H7 (cell line): ENCODE data around the gene PSME2. TPM values are rescaled to one million over a fixed set of nuclear protein-coding genes. Genes with fewer than 3 reads are reported as not detected.

Experiments used
- DNase-seq: peaks from one replicate; pipeline ENCODE4 v3.0.0; 2012
- H3K27me3 ChIP-seq: 2 replicates; pipeline ENCODE4 v1.6.0; 2011; ENCODE audit warnings: mild to moderate bottlenecking, low read length; ENCODE audit not compliant: control insufficient read depth, insufficient read depth
- H3K36me3 ChIP-seq: replicated peaks from 2 replicates; pipeline ENCODE4 v1.5.1; 2011; ENCODE audit warnings: low read length; ENCODE audit not compliant: control insufficient read depth, insufficient read depth
- H3K4me3 ChIP-seq: 2 replicates; pipeline ENCODE4 v1.5.1; 2011; ENCODE audit warnings: low read depth, mild to moderate bottlenecking, control low read depth, low read length, moderate library complexity; ENCODE audit not compliant: insufficient read depth
- total RNA-seq: library from RNA; depleted of rRNA; stranded (reverse); fragments of >200 nt; shearing (Covaris generic); gene quantifications from 2 replicates; pipeline ENCODE4 v1.2.3, GENCODE V29; 2014; rRNA removed

The PSME2 gene, protein sequence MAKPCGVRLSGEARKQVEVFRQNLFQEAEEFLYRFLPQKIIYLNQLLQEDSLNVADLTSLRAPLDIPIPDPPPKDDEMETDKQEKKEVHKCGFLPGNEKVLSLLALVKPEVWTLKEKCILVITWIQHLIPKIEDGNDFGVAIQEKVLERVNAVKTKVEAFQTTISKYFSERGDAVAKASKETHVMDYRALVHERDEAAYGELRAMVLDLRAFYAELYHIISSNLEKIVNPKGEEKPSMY
- 129 and 134 TPM in 2 replicates for total RNA-seq

DNA sequence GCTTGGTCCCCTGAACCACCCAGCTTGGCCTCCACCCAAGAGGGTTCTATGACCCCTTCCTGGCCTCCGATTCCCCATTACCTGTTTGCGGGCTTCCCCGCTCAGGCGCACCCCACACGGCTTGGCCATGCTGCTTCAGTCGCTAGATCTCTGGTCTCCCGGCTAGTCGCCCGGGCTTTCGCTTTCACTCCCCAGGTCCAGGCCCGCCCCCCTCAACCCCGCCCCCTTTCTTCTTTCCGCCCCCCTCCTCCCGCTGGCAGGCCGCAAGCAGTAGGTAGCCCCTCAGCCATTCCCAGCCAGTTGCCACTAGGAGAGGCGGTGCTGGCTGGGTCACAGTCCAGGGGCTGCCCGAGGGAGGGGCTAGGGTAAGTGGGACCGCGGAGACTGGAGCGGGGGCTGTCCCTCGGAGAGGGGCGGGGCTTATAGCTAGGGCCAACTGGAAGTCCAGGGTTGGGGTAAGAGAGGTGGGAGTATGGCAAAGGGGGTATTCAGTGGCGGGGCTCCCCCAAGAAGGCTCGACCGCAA, at the start of gene PSME2:
TSS of gene PSME2 (minus strand) at position 158 of the 525 bp plus-strand sequence. CDS start at position 129, 29 bp downstream.
- no peaks in the 10 kb centered on the region for H3K27me3 ChIP-seq
- DNase-seq: peak; percentile 99
- H3K4me3 ChIP-seq: peak within 1 kb of the TSS; percentile 84
- H3K36me3 ChIP-seq: peaks cover 29% of the 10 kb centered on the region

DNA sequence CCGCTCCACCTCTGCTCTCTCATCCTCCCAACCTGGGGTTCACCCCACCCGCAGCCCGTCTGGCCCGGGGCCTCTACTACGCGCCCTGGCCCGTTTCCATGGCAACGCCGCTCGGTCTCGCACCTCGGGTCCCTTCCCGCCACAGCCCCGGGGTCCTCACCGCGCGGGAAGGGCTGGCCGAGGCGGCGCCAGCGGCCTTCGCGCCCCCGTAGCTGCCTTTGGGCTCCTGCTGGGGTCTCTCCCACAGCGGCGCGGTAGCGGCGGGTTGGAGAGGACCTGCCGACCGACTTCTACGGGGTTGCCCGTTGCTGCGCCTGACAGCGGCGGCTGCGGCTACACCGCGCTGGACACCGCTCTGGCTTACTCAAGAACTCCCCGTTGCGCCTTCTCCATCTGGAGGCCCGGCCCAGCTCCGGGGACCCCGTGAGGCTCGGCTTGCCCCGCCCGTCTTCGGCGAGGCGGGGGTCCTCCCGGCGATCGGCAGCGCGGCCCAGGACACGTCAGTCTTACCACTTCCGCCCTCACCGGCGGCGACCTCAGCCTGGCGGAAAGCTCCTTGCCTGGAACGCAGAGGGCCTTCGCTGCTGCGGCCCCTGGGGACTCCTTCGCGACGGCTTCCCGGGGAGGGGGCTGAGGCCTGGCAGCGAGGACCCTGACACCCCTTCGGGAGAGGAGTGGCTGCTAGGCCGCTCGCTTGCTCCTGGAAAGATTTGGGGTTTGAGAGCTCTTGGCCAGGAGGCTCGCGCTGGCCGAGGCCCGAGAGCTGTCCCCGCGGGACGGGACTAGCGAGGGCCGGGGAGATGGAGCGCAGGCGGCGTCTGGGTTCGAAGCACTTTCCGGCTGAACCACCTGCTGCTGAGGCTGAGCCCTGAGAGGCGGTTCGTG, 49.0 kb upstream of the PSME2 start, which contains the start of gene TM9SF1:
TSS of gene TM9SF1 (minus strand) at position 256 of the 885 bp plus-strand sequence. CDS start 422 bp downstream, outside the sequence.
- Histone ChIP-seq H3K4me3 (peak within 1 kb of the TSS; percentile 88), H3K27me3 (no peaks in the 10 kb centered on the region), H3K36me3 (peaks cover 1% of the 10 kb centered on the region; the same call in 1 of the 2 replicates)
- DNase-seq: peak; percentile 97

DNA sequence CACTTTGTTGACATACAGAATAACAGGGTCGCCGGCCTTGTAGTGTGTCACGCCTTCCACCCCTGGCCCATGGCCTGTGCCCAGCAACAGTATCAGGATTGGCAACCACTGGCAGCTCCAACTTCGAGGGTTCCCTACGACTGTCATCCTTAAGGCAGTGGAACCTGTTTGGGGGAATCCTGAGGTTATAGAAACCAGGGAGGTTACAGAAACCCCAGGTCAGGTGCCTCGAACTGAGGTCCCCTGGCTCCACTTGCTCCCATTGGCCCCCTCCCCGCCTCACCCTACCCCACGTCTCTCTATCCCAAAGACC, 48.4 kb upstream of the PSME2 start:
- H3K27me3 ChIP-seq: no peaks in the 10 kb centered on the region
- H3K4me3 ChIP-seq: peak overlapping the region; percentile 88
- peaks cover 1% of the 10 kb centered on the region; the same call in 1 of the 2 replicates for H3K36me3 ChIP-seq
- DNase-seq: no peak

DNA sequence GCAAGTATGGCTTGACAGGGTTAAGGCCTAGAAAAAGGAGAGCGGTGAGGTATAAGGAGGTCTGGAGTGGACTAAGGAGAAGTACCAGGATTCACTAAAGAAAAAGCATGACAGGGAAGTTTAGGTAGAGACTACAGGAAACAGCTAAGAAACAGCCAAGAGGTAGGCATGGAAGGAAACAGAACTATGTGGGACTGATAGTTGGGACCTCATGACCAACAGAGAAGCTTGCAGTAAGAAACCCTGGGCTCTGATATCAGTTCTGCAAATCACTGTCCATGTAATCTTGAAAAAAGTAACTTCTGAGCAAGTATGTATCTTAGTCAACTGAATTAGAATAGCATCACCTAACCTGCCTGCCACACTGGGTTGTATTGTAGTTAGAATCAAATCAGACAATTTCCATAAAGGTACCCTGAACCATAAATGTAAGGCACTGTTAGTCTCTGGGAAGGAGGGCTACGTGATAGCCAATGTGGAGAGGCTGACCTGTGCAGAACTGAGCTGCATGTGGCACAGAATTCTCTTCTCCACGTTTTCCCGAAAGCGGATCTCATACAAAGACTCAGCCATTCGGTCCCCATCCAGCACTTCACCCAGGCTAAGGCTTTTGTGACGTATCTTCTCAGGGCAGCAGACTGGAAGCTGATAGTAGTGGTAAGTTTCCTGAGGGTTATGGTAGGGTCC, 47.9 kb upstream of the PSME2 start:
- Histone ChIP-seq H3K36me3 (peaks cover 1% of the 10 kb centered on the region; the same call in 1 of the 2 replicates), H3K4me3 (peak overlapping the region; percentile 88), H3K27me3 (no peaks in the 10 kb centered on the region)
- DNase-seq: no peak

DNA sequence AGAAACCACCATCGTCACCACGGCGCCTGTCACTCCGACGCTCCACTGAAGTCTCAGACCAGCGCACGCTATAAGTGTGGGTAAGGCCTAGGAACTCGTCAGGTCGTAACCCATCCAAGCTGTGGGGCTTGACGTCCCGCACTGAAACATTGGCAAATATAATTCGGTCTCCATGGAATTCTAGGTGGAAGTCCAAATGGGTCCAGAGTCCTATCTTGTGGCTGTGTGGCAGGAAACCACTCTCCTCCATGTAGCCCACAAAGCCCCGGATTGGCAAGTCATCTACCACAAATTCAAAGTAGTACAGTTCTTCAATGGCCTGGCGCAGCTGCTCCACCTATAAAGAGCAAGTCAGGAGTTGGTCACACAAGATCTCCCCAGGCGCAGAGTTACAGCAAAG, 46.5 kb upstream of the PSME2 start:
- Histone ChIP-seq H3K36me3 (peaks cover 1% of the 10 kb centered on the region; the same call in 1 of the 2 replicates), H3K4me3 (no peak overlapping the region), H3K27me3 (no peaks in the 10 kb centered on the region)
- DNase-seq: no peak

DNA sequence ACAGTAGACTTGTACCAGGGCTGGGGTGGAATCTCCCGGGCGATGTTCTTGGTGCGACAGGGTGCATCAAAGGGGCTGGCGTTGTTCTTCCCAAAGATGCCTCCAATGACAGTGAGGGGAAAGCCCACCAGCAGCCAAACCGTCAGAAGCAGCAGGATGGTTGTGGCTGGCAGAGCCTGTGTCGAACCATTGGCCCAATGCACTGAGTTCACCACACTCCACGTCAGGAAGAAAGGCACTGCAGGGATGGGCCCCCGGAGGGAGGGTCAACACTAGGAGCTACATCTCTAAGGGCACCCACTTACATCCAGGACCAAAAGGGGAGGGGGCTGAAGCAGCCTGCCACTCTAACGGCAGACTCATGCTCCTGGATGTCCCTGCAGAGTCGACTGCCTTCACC, 44.0 kb upstream of the PSME2 start:
- Histone ChIP-seq H3K4me3 (no peak overlapping the region), H3K36me3 (peaks cover 19% of the 10 kb centered on the region), H3K27me3 (no peaks in the 10 kb centered on the region)
- DNase-seq: no peak

DNA sequence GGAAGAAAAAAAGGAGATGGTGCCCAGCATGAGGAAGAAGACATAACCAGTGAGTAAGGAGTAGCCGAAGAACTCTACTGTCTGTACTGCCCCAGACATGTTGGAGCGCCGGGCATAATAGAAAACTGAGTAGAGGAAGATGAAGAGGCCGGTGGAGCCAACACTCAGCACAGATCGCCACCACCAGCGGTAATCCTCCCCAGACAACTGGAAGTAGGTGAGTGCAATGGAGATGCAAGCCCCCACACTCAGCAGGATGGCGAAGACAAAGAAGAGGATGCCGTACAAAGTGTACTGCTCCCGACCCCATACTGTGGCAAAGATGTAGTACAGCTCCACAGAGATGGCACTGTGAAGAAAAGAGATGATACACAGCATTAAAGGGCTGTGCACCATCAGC, 43.0 kb upstream of the PSME2 start:
- Histone ChIP-seq H3K4me3 (no peak overlapping the region), H3K27me3 (no peaks in the 10 kb centered on the region), H3K36me3 (peaks cover 29% of the 10 kb centered on the region)
- DNase-seq: no peak

DNA sequence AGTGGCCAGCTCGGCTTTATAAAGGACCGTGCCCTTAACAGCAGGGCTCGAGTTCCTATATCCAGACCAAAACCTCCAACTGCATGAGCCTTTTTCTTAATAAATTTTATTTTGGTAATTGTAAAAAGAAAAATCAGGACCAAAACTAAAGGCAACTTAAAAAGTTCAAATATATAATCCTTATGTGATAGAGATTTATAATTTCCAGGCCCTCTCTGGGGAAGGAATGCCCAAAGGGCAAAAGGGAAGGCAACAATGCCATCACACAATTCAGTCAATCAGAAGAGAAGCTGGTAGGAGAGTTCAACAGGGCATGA, 42.6 kb upstream of the PSME2 start:
- H3K27me3 ChIP-seq: no peaks in the 10 kb centered on the region
- peaks cover 30% of the 10 kb centered on the region for H3K36me3 ChIP-seq
- DNase-seq: no peak
- no peak overlapping the region for H3K4me3 ChIP-seq

DNA sequence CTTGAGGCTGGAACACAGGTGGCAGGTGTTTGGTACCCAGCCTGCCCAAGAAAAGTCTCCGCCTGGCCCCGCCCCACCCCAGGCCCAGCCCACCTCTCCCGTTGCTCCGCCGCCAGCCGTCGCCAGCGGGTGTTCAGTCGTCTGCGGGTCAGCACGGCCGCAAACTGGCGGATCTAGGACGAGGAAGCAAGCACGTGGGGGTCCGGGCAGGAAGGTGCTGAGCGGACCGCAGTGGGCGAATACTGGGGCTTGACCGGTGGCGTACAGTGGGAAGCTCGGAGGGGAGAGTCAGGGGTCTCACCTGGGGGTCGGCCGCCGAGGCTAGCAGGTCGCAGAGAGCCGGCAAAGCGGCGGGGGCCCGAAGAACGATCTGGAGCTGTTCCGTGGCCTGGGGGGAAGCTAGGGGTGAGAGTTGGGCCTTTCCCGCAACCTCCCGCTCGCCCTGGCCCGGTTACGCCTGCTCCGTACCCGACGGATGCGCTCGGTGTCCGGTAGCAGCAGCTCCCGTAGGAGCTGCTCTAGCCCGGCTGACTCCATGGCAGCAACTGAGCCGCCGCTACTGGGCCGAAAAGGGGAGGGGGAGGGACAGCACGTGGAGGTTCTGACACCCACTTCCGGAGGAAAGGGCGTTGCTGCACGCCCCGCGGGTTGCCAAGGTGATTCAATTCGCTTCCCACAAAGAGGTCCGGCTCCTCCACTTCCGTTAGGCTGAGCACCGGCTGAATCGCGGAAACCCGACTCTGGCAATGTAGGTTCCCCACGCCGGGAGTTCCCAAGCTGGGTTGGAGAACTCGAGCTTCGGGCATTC, 42.0 kb upstream of the PSME2 start, which contains the start of gene IPO4:
TSS of gene IPO4 (minus strand) at position 566 of the 808 bp plus-strand sequence. CDS start at position 537, 29 bp downstream.
- no peaks in the 10 kb centered on the region for H3K27me3 ChIP-seq
- H3K4me3 ChIP-seq: peak within 1 kb of the TSS; percentile 88
- peak; percentile 99 for DNase-seq
- peaks cover 31% of the 10 kb centered on the region for H3K36me3 ChIP-seq

DNA sequence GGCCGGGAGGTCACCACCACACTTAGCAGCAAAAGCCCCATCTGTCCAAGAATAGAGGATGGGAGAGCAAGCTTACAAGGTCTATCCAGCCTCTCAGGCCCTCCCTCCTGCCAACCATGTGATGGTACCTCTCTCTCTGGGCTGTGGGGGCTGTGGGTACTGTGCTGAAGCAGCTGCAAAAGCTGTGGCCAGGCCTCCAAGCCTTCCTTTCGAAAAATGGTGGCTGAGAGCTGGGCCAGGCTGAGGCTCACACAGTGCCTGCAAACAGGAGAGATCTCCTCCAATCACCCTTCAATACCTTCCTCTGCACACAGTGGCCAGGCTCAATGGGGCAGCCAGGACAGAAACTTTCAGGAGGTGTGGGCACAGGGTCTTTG, 41.1 kb upstream of the PSME2 start:
- H3K27me3 ChIP-seq: no peaks in the 10 kb centered on the region
- peaks cover 32% of the 10 kb centered on the region for H3K36me3 ChIP-seq
- no peak for DNase-seq
- no peak overlapping the region for H3K4me3 ChIP-seq

DNA sequence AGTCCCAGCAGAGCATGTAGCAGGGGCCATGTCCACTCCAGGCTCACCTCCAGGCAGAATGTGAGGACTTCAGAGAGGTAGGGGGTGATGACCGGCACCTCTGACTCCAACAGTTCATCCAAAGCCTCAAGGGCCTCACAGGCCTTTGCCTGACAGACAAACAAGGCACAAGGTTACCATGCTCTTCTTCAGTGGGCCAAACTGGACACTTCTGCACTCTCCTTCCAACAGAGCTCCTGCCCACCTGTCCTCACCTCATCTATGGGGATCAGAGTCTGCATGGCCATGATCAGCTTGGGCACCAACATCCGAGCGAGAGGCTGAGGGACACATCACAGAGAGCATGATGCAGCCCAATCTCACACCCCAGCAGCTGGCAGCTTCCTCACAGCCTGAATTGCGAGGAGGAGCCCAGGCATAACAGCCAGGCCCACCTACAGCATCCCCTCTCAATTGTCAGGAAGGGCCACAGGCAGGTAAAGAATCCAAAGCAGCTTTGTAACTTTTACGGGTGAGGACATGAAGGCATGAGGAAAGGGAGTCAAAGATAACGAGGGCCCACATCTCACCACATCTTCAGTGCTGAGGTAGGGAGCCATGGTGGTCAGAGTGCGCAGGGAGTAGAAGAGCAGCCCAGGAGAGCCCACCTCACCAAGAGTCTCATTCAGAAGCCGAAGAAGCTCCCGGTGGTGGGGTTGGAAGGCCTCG, 40.6 kb upstream of the PSME2 start:
- peaks cover 34% of the 10 kb centered on the region for H3K36me3 ChIP-seq
- no peak for DNase-seq
- H3K4me3 ChIP-seq: no peak overlapping the region
- no peaks in the 10 kb centered on the region for H3K27me3 ChIP-seq

DNA sequence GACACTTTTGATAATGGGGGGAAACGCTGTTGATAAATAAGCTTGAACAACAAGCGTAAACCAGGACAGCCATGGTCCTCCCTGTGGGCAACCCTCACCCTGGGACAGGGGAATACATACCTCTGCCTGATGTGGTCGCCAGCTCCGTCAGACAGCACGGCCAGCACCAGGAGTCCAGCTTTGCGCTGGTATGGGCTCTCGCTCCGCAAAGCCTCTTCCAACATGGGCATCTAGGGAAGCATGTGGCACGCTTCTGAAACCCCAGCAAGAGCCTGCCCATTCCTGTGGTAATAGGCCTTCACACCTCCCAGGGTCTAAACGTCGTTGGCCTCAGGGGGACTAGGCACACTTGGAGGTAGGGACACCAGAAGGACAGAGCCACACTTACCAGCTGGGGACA, 39.3 kb upstream of the PSME2 start:
- H3K36me3 ChIP-seq: peaks cover 43% of the 10 kb centered on the region

DNA sequence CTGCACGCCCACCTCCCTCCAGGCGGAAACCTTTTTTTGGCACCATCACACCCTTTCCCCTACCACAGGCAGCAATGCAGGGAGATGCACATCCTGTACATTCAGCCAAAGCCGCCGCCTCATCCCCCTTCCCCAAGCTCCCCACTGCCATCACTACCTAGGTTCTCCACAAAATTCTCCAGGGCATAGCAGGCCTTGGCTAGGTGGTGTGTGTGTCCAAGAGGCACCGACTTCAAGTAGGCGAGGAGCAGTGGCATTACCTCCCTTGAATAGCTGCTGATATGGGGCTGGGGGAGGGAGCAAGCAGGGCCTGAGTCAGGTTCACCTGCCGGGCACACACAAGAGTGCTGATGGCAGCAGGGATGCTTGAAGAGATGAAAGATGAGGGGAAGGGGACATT, 38.6 kb upstream of the PSME2 start:
- Histone ChIP-seq H3K27me3 (no peaks in the 10 kb centered on the region), H3K36me3 (peaks cover 46% of the 10 kb centered on the region), H3K4me3 (no peak overlapping the region)
- DNase-seq: no peak

More for the DNA sequence above, 39.3 kb upstream of the PSME2 start:
- H3K27me3 ChIP-seq: no peaks in the 10 kb centered on the region
- DNase-seq: no peak
- H3K4me3 ChIP-seq: no peak overlapping the region
